Glutamatergic neuron (in vitro differentiated cells): ENCODE data around the gene DBR1. TPM values are rescaled to one million over a fixed set of nuclear protein-coding genes. Genes with fewer than 3 reads are reported as not detected.

ENCODE experiments used
- DNase-seq: peaks from one replicate; pipeline ENCODE4 v3.0.0; 2022
- H3K27ac Mint-ChIP-seq: one replicate; pipeline ENCODE4 v1.8.0; 2020; ENCODE audit warnings: mild to moderate bottlenecking, mixed read lengths, inconsistent platforms; ENCODE audit not compliant: unreplicated experiment
- H3K27me3 Mint-ChIP-seq: one replicate; pipeline ENCODE4 v1.8.0; 2020; ENCODE audit warnings: mild to moderate bottlenecking, moderate library complexity, mixed read lengths, inconsistent platforms; ENCODE audit not compliant: unreplicated experiment
- H3K36me3 Mint-ChIP-seq: one replicate; pipeline ENCODE4 v1.8.0; 2020; ENCODE audit warnings: mild to moderate bottlenecking, mixed read lengths, inconsistent platforms; ENCODE audit not compliant: unreplicated experiment
- H3K4me1 Mint-ChIP-seq: one replicate; pipeline ENCODE4 v1.8.0; 2020; ENCODE audit warnings: mild to moderate bottlenecking, low read depth, mixed read lengths, inconsistent platforms; ENCODE audit not compliant: unreplicated experiment
- H3K4me3 Mint-ChIP-seq: one replicate; pipeline ENCODE4 v1.8.0; 2020; ENCODE audit warnings: mild to moderate bottlenecking, mixed read lengths, inconsistent platforms; ENCODE audit not compliant: unreplicated experiment
- H3K9me3 Mint-ChIP-seq: one replicate; pipeline ENCODE4 v1.8.0; 2020; ENCODE audit warnings: mild to moderate bottlenecking, moderate library complexity, mixed read lengths, inconsistent platforms; ENCODE audit not compliant: unreplicated experiment
- total RNA-seq: library from RNA; stranded (reverse); fragmentation: NEBNext Ultra II Directional; extraction: Animal tissue kit (Norgen Biotek cat#: 25700); gene quantifications from one replicate; pipeline ENCODE4 v1.2.1, GENCODE V29; 2021; ENCODE audit not compliant: unreplicated experiment
- TF ChIP-seq, protein P1 (sequence below): fragments of 200-600 bp; sonication (generic); IDR thresholded peaks from one replicate; pipeline ENCODE4 v1.5.0; 2021; ENCODE audit not compliant: partially characterized antibody, unreplicated experiment

The DBR1 gene
- total RNA-seq, 1 donor from 2014 or later: 16.0 TPM

DNA sequence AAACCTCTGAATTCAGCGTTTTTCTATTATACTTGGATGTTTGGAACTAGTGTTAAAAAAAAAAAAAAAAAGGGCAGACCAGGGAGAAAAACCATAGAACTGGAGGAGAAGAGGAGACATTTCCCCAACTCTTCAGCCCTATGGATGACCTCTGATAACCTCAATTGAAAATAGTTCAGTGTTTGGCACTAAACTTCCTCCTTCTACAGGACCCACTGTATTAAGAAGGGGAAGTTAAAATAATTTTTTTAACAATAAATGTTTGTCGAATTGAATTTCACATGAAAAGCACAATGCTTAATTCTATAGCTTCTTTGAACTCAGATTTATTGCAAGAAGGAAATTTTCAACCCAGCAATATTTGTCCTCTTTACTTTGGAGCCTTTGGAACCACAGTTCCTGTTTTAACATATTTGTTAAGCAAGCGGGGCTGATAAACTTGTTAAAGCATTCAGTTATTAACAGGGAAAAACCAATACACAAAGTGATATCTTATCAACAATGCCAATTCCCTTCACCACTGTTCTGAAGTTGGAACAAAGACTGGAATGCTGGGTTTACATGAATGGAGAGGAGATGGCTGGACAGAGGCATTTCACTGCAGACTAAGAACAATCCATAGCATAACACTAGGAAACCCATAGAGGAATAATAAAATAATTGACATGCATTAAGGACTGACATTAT, 39.4 kb downstream of the DBR1 start:
- Mint-ChIP-seq H3K36me3 (no peaks in the 10 kb centered on the region), H3K4me1 (no peaks in the 10 kb centered on the region), H3K27ac (no peak overlapping the region), H3K9me3 (no peaks in the 10 kb centered on the region), H3K27me3 (no peaks in the 10 kb centered on the region), H3K4me3 (no peak overlapping the region)
- no peak for DNase-seq
- TF ChIP-seq, protein P1, sequence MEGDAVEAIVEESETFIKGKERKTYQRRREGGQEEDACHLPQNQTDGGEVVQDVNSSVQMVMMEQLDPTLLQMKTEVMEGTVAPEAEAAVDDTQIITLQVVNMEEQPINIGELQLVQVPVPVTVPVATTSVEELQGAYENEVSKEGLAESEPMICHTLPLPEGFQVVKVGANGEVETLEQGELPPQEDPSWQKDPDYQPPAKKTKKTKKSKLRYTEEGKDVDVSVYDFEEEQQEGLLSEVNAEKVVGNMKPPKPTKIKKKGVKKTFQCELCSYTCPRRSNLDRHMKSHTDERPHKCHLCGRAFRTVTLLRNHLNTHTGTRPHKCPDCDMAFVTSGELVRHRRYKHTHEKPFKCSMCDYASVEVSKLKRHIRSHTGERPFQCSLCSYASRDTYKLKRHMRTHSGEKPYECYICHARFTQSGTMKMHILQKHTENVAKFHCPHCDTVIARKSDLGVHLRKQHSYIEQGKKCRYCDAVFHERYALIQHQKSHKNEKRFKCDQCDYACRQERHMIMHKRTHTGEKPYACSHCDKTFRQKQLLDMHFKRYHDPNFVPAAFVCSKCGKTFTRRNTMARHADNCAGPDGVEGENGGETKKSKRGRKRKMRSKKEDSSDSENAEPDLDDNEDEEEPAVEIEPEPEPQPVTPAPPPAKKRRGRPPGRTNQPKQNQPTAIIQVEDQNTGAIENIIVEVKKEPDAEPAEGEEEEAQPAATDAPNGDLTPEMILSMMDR: no peak

GRCh38 chr3:138132239-138132638, 42.5 kb downstream of the DBR1 start, which contains the start of gene A4GNT:
Gene A4GNT (minus strand): TSS chr3:138132390. CDS start chr3:138131256, 1,134 bp downstream.
- Mint-ChIP-seq H3K4me1 (no peaks in the 10 kb centered on the region), H3K27me3 (no peaks in the 10 kb centered on the region), H3K27ac (no peak within 1 kb of the TSS), H3K4me3 (no peak within 1 kb of the TSS), H3K9me3 (no peaks in the 10 kb centered on the region), H3K36me3 (no peaks in the 10 kb centered on the region)
- TF ChIP-seq, protein P1: no peak
- DNase-seq: no peak

DNA sequence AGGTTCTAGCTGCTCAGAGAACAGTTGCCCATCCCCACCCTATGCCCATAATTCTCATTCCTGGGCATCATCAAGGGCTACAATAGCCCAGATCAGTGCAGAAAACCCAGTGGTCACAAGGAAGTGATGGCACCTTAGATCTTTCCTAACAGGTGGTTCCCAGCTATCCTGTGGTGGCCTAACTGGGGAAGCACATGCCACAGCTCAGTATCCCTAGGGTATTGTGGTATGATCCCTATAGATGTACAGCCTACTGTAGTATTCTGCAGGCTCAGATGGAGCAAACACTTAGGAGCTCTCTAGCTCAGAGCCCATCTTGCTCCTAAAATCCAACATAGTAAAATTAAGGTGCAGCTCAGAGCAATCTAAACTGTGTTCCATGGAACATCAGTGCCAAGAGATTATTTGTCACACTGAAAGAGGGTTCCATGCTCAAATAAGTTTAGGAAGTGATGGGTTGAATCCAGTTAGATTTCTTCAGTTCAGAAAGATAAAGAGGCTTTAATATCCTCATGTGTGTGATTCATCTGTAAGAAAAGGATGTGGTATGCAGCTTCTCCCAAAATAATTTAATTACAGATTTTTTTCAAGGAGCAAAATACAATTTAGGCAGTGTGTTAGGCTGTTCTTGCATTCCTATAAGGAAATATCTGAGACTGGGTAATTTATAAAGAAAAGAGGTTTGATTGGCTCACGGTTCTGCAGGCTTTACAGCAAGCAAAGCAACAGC, 46.9 kb downstream of the DBR1 start:
- H3K27ac Mint-ChIP-seq: no peak overlapping the region
- peaks cover 9% of the 10 kb centered on the region for H3K36me3 Mint-ChIP-seq
- DNase-seq: no peak
- no peaks in the 10 kb centered on the region for H3K27me3 Mint-ChIP-seq
- TF ChIP-seq, protein P1: no peak
- no peak overlapping the region for H3K4me3 Mint-ChIP-seq
- H3K4me1 Mint-ChIP-seq: no peaks in the 10 kb centered on the region
- H3K9me3 Mint-ChIP-seq: no peaks in the 10 kb centered on the region

- TF ChIP-seq, protein P1: no peak
- no peaks in the 10 kb centered on the region for H3K4me1 Mint-ChIP-seq
- DNase-seq: no peak
- no peaks in the 10 kb centered on the region for H3K27me3 Mint-ChIP-seq
- no peak overlapping the region for H3K4me3 Mint-ChIP-seq
- no peaks in the 10 kb centered on the region for H3K9me3 Mint-ChIP-seq
- H3K36me3 Mint-ChIP-seq: peaks cover 9% of the 10 kb centered on the region
- no peak overlapping the region for H3K27ac Mint-ChIP-seq
Measured at GRCh38 chr3:138125548-138126221, 49.0 kb downstream of the DBR1 start.
